CD14-positive monocyte (primary cell): ENCODE results near the gene DUSP21. TPM values are rescaled to one million over a fixed set of nuclear protein-coding genes. Genes with fewer than 3 reads are reported as not detected.
A peak's percentile ranks its signal among the peaks of the same experiment; 100 is the strongest.

Source experiments
- DNase-seq, 3 donors: peaks; one replicate each; pipeline ENCODE4 v3.0.0-alpha.2; 2011 to 2022
- H2AFZ ChIP-seq: 2 replicates; pipeline ENCODE4 v1.6.0; 2012; ENCODE audit warnings: mild to moderate bottlenecking, low read depth, low read length, inconsistent platforms; ENCODE audit not compliant: insufficient read depth, poor library complexity, severe bottlenecking
- H3K27ac ChIP-seq, 2 donors: 1 replicate in 1 of 2; 2 replicates in 1 of 2; pipeline ENCODE4 v1.5.1; 2012 to 2013; ENCODE audit warnings: low read length in 2 of 2, control low read depth in 1 of 2, inconsistent platforms in 1 of 2, low read depth in 1 of 2, mild to moderate bottlenecking in 1 of 2
- H3K27me3 ChIP-seq, 2 donors: one replicate each; pipeline versions ENCODE4 v1.6.0 to v1.6.1; 2011 to 2013; ENCODE audit warnings: low read length in 2 of 2; ENCODE audit not compliant: control insufficient read depth in 2 of 2, insufficient read depth in 2 of 2
- H3K36me3 ChIP-seq, 2 donors: replicated peaks in 1 of 2; 1 replicate in 1 of 2; 2 replicates in 1 of 2; pipeline versions ENCODE4 v1.5.1 to v1.6.1; 2012 to 2013; ENCODE audit warnings: low read length in 2 of 2, control low read depth in 1 of 2, inconsistent platforms in 1 of 2, mild to moderate bottlenecking in 1 of 2; ENCODE audit not compliant: insufficient read depth in 2 of 2, control insufficient read depth in 1 of 2
- H3K4me1 ChIP-seq, 2 donors: 1 replicate in 1 of 2; 2 replicates in 1 of 2; pipeline versions ENCODE4 v1.5.1 to v1.6.1; 2012 to 2013; ENCODE audit warnings: low read length in 2 of 2, control low read depth in 1 of 2, inconsistent platforms in 1 of 2, mild to moderate bottlenecking in 1 of 2, moderate library complexity in 1 of 2; ENCODE audit not compliant: insufficient read depth in 2 of 2, control insufficient read depth in 1 of 2
- H3K4me2 ChIP-seq: replicated peaks from 2 replicates; pipeline ENCODE3; 2012; ENCODE audit warnings: low read length, moderate library complexity, mild to moderate bottlenecking; ENCODE audit not compliant: poor library complexity, severe bottlenecking; ENCODE audit errors: extremely low read depth
- H3K4me3 ChIP-seq, 3 experiments: fragments of 200-600 bp in 1 of 3; sonication (generic) in 1 of 3; replicated peaks in 1 of 3; 1 replicate in 2 of 3; 2 replicates in 1 of 3; pipeline ENCODE4 v1.5.1; 2011 to 2013; ENCODE audit warnings: low read length in 3 of 3, mild to moderate bottlenecking in 3 of 3, control low read depth in 2 of 3, low read depth in 2 of 3, inconsistent platforms in 1 of 3, moderate library complexity in 1 of 3
- H3K79me2 ChIP-seq: 2 replicates; pipeline ENCODE4 v1.6.0; 2012; ENCODE audit warnings: mild to moderate bottlenecking, control low read depth, inconsistent platforms, low read length, moderate library complexity; ENCODE audit not compliant: insufficient read depth
- H3K9ac ChIP-seq: 2 replicates; pipeline ENCODE4 v1.6.0; 2017; ENCODE audit warnings: low read length, mild to moderate bottlenecking; ENCODE audit not compliant: insufficient read depth, poor library complexity, severe bottlenecking
- H3K9me3 ChIP-seq, 2 donors: replicated peaks in 1 of 2; 1 replicate in 1 of 2; 2 replicates in 1 of 2; pipeline versions ENCODE4 v1.5.1 to v1.6.1; 2012 to 2013; ENCODE audit warnings: low read length in 2 of 2, control low read depth in 1 of 2; ENCODE audit not compliant: control insufficient read depth in 1 of 2, insufficient read depth in 1 of 2
- H4K20me1 ChIP-seq: 2 replicates; pipeline ENCODE4 v1.6.0; 2012; ENCODE audit warnings: mild to moderate bottlenecking, low read length, control low read depth, moderate library complexity; ENCODE audit not compliant: insufficient read depth
- H3K27ac Mint-ChIP-seq, 7 donors: one replicate each; pipeline ENCODE4 v1.8.0; 2020; ENCODE audit warnings: mild to moderate bottlenecking in 7 of 7, mixed read lengths in 7 of 7, moderate library complexity in 6 of 7, inconsistent platforms in 2 of 7
- H3K27me3 Mint-ChIP-seq, 3 donors: one replicate each; pipeline ENCODE4 v1.8.0; 2021 to 2022; ENCODE audit warnings: low read depth in 3 of 3, mild to moderate bottlenecking in 3 of 3, mixed read lengths in 3 of 3, moderate library complexity in 3 of 3, inconsistent platforms in 1 of 3
- H3K36me3 Mint-ChIP-seq, 2 donors: one replicate each; pipeline ENCODE4 v1.8.0; 2020; ENCODE audit warnings: mixed read lengths in 2 of 2, inconsistent platforms in 1 of 2, mild to moderate bottlenecking in 1 of 2
- H3K4me1 Mint-ChIP-seq: one replicate; pipeline ENCODE4 v1.8.0; 2020; ENCODE audit warnings: mild to moderate bottlenecking, mixed read lengths
- H3K4me3 Mint-ChIP-seq, 2 donors: one replicate each; pipeline ENCODE4 v1.8.0; 2020; ENCODE audit warnings: mild to moderate bottlenecking in 2 of 2, mixed read lengths in 2 of 2, moderate library complexity in 1 of 2
- H3K9me3 Mint-ChIP-seq, 7 donors: one replicate each; pipeline ENCODE4 v1.8.0; 2020 to 2022; ENCODE audit warnings: mixed read lengths in 7 of 7, mild to moderate bottlenecking in 6 of 7, moderate library complexity in 6 of 7, inconsistent platforms in 2 of 7
- WGBS: methylation state at CpG from one replicate; pipeline ENCODE4 v1.1.5; 2013; ENCODE audit warnings: missing lambda C conversion rate; ENCODE audit not compliant: insufficient coverage; 5-methylcytosine and 5-hydroxymethylcytosine counted together
- intact Hi-C, 2 donors: fragments of 100-400 bp; cut with micrococcal nuclease; formaldehyde crosslinking; loops; one replicate each; pipeline versions ENCODE4 v1.15.0 to v1.15.1; 2023
- polyA plus RNA-seq, 3 donors: library from polyadenylated mRNA; depleted of rRNA in 1 of 3; unstranded in 2 of 3; stranded (reverse) in 1 of 3; fragments of 300-500 nt in 2 of 3; fragments of >200 nt in 1 of 3; fragmentation: Illumina TruSeq in 2 of 3; gene quantifications; 1 replicate in 2 of 3; 2 replicates in 1 of 3; pipeline ENCODE4 v1.2.3, GENCODE V29; 2012 to 2021
- TF ChIP-seq, protein P1 (sequence below): fragments of 200-600 bp; IDR thresholded peaks from one replicate; pipeline ENCODE4 v1.8.0; 2022; ENCODE audit warnings: antibody characterized with exemption, mild to moderate bottlenecking

The DUSP21 gene
- polyA plus RNA-seq, 3 donors, result not detected

- peak overlapping the region in 1 of 2 donors; percentile 94 for H3K27ac ChIP-seq
- WGBS, result no CpG with 5 or more reads among the region's 5 CpGs
- H3K4me1 ChIP-seq, result peaks cover 10 to 44% of the 10 kb centered on the region in 2 donors
- no peaks in the 10 kb centered on the region for H3K36me3 ChIP-seq
- Mint-ChIP-seq H3K4me1 (peaks cover 19% of the 10 kb centered on the region), H3K36me3 (peaks cover 1 to 4% of the 10 kb centered on the region in 2 donors), H3K27me3 (no peaks in the 10 kb centered on the region), H3K9me3 (peaks cover 0 to 4% (median 0%) of the 10 kb centered on the region in 7 donors), H3K27ac (peak overlapping the region; percentile 19 to 99 (median 60)), H3K4me3 (peak overlapping the region; percentile 74 to 87)
- H3K4me2 ChIP-seq, result peak overlapping the region; percentile 83
- H3K9me3 ChIP-seq, result no peaks in the 10 kb centered on the region
- no peaks in the 10 kb centered on the region for H3K27me3 ChIP-seq
- intact Hi-C loops, result no loop called here
- peaks cover 87% of the 10 kb centered on the region for H3K79me2 ChIP-seq
- peak overlapping the region; percentile 84 to 93 (median 90) for H3K4me3 ChIP-seq
- DNase-seq, result no peak
- H2AFZ ChIP-seq, result no peak overlapping the region
- H3K9ac ChIP-seq, result peak overlapping the region; percentile 99
- H4K20me1 ChIP-seq, result peaks cover 59% of the 10 kb centered on the region
- TF ChIP-seq, protein P1, sequence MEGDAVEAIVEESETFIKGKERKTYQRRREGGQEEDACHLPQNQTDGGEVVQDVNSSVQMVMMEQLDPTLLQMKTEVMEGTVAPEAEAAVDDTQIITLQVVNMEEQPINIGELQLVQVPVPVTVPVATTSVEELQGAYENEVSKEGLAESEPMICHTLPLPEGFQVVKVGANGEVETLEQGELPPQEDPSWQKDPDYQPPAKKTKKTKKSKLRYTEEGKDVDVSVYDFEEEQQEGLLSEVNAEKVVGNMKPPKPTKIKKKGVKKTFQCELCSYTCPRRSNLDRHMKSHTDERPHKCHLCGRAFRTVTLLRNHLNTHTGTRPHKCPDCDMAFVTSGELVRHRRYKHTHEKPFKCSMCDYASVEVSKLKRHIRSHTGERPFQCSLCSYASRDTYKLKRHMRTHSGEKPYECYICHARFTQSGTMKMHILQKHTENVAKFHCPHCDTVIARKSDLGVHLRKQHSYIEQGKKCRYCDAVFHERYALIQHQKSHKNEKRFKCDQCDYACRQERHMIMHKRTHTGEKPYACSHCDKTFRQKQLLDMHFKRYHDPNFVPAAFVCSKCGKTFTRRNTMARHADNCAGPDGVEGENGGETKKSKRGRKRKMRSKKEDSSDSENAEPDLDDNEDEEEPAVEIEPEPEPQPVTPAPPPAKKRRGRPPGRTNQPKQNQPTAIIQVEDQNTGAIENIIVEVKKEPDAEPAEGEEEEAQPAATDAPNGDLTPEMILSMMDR, result no peak
These were observed 31.3 kb downstream of the DUSP21 start for GRCh38 chrX:44875185-44875489.

DNA sequence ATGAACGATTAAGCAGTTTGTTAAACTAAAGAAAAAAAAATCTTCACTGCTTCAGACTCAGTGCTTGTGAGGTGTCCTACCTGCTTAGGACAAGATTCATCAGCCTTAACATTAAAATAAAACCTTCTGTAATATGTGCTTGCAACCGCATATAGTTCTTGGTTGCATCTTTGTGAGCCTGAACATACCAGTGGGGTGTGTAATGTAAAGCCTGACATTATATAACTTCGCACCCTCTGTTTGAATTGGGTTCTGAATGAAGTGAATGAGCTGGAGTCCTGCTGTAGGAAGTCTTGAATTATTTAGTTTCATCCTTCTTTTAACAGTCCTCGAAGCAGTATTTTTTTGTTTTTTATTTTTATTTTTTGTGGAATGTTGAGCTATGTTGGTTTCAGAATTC lies 32.3 kb downstream of the DUSP21 start:
- H3K9me3 Mint-ChIP-seq, result peaks cover 0 to 4% (median 0%) of the 10 kb centered on the region in 7 donors
- peak overlapping the region; percentile 34 to 35 for H3K4me3 Mint-ChIP-seq
- no peaks in the 10 kb centered on the region for H3K36me3 ChIP-seq
- no peaks in the 10 kb centered on the region for H3K27me3 Mint-ChIP-seq
- H3K27ac ChIP-seq, result no peak overlapping the region
- peak overlapping the region in 1 of 3 experiments; percentile 90 for H3K4me3 ChIP-seq
- H3K9me3 ChIP-seq, result no peaks in the 10 kb centered on the region
- H3K4me2 ChIP-seq, result peak overlapping the region; percentile 83
- H3K4me1 ChIP-seq, result peaks cover 9 to 44% of the 10 kb centered on the region in 2 donors
- peak overlapping the region in 1 of 7 donors; percentile 3 for H3K27ac Mint-ChIP-seq
- WGBS, result no CpG with 5 or more reads among the region's 4 CpGs
- no peak for DNase-seq
- peaks cover 68% of the 10 kb centered on the region for H4K20me1 ChIP-seq
- peaks cover 94% of the 10 kb centered on the region for H3K79me2 ChIP-seq
- H3K4me1 Mint-ChIP-seq, result peaks cover 25% of the 10 kb centered on the region
- peaks cover 1 to 12% of the 10 kb centered on the region in 2 donors for H3K36me3 Mint-ChIP-seq
- intact Hi-C loops, result no loop called here
- no peaks in the 10 kb centered on the region for H3K27me3 ChIP-seq
- TF ChIP-seq, protein P1, result no peak
- no peak overlapping the region for H2AFZ ChIP-seq
- H3K9ac ChIP-seq, result no peak overlapping the region
